CD4-positive, alpha-beta T cell treated with Interferon alpha-2 for 1 hour (primary cell): ENCODE data around the gene ST14.

Experiments used
- DNase-seq, 2 donors: peaks; one replicate each; pipeline ENCODE4 v3.0.0-alpha.2; 2020 to 2022

The ST14 gene

GRCh38 chr11:130137999-130138398 lies 21.6 kb upstream of the ST14 start:
- no peak for DNase-seq

- DNase-seq = no peak
Measured at GRCh38 chr11:130139401-130139800, 20.2 kb upstream of the ST14 start.

- DNase-seq = no peak
Measured at GRCh38 chr11:130141561-130142341, 17.8 kb upstream of the ST14 start.

DNA sequence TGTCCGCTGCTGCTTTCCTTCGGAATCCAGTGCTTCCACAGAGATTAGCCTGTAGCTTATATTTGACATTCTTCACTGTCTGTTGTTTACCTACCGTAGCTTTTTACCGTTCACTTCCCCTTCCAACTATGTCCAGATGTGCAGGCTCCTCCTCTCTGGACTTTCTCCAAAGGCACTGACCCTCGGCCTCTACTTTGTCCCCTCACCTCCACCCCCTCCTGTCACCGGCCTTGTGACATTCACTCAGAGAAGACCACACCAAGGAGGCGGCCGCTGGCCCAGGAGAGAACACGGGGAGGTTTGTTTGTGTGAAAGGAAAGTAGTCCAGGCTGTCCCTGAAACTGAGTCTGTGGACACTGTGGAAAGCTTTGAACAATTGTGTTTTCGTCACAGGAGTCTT lies 15.4 kb upstream of the ST14 start:
- DNase-seq = no peak

DNA sequence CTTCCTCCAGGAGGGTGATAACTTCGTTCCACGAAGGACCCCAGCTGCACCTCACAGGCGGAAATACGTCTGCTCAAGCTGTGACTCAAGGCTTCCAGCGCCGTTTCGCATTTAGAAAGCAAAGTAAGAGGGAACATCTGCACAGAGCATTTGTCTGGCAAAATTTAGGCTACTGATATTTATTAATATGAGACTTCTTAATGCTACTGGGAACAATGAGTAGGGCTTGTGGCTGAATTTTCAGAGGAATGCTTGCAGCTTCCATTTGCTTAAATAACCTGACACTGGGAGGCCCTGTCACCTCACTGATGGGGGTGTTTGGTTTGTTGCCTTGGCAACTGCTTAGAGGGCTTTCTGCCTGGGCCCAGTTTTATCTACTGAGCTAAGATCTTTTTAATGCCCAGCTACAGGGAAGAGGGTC lies 14.7 kb upstream of the ST14 start:
- DNase-seq = no peak

GRCh38 chr11:130145311-130145812 lies 14.2 kb upstream of the ST14 start:
- DNase-seq = no peak

DNA sequence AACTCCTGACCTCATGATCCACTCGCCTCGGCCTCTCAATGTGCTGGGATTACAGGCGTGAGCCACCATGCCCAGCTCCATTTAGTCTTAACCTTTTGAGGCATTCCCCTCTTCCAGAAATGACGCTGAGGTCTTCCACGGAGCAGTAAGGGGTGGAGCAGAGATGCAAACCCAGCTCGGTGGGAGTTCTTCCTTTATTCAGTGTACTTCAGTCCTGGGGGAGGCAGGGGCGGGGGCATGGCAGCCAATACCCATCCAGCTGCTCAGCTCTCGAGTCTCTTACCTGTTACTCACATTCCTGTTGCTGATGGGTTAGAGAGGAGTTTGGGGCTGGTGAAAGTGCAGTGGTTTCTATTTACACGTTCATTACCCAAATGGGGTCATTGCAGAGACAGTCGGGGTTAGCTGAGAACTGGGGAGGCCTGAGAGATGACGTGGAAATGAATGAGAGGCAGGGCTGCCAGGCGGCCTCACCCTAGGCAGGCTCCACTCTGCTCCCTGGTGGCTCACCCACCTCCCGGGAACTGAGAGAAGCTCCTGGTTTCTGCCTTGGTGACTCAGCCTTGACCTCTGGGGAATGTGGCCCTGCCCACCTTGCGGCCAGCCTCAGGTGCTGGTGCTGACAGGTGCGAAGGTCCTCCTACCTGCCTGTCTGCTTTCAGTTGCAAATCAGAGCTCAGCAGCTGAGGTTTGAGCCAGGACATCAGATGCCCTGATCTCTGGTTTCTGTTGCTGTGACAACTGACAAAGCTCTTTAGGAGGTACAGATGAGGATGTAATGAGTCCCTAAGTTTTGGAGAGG lies 13.4 kb upstream of the ST14 start:
- no peak for DNase-seq

DNA sequence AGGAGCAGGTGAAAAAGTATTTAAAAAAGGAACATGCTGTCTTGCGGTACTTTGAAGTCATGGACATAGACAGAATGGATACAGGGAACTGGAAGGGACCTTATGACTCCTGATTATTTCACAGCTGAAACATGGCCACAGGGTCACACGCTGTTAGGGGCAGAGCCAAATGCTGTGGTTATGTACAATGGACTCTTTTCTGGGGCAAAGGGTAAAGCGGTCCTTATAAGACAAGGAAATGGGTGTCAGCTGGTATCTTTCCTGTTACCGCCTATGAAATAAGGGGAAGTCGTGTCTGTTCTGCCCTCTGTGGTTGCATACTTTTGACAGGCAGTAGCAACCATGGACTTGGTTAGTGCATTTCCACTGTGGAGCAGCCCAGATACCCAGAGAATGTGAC lies 12.8 kb upstream of the ST14 start:
- DNase-seq = peak; percentile 50 to 51

- DNase-seq = no peak
Measured at GRCh38 chr11:130148796-130149326, 10.7 kb upstream of the ST14 start.

GRCh38 chr11:130150790-130151189 lies 8.8 kb upstream of the ST14 start:
- no peak for DNase-seq

- no peak for DNase-seq
Measured at GRCh38 chr11:130151196-130151595, 8.4 kb upstream of the ST14 start.

GRCh38 chr11:130156108-130157022 lies 3.2 kb upstream of the ST14 start:
- no peak for DNase-seq

GRCh38 chr11:130157101-130157500 lies 2.5 kb upstream of the ST14 start:
- no peak for DNase-seq

- no peak for DNase-seq
Measured at GRCh38 chr11:130157840-130158239, 1.7 kb upstream of the ST14 start.

DNA sequence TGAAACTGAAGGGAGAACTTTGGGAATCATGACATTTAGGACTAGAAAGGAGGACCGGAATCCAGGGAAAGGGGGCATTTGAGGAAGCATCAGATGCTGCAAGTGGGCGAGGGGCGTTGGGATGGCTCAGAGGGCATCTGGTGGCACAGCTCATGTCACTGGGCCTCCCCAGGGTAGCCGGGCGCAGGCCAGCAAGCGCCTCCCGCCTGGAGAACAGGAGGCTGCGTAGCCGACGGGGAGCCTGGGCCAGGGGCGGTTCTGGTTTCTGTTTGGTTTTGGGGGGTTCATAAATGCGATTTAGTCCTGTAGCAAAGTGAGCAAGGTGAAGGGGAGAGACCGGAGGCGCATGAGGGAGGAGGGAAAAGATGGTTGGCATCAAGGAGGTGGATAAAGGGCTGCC lies 443 bp upstream of the ST14 start:
- DNase-seq = no peak

DNA sequence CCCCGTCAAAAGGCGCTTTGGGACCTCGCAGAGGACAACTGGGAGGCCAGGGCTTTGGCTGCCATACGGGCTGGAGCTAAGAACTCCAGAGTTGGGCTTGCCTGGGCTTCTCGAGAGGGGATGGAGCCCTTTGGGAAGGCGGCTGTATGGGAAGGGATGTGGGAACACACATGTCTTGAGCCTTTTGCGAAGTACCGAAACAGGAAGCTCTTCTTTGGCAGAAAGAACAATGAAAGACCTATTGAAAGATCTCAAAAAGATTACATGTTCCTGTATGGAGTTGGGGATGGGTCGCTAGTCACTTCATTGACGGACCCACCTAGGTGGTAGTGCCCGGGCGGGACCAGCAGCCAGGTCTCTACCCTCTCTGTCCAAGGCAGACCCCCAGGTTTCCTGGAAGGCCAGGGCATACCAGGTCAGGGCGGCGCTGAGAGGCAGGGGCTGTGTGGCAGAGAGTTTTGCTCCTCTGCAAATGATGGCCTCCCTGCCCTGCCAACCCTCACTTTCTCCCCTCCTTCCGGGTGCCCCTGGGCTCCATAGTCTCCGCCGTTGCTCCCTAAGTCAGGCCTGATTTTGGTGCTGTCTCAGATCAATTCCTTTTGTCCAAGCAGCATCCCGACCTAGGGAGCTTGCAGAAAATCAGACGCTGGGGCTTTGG lies 1.0 kb downstream of the ST14 start:
- DNase-seq = no peak

GRCh38 chr11:130161441-130162145 lies 2.0 kb downstream of the ST14 start:
- DNase-seq = no peak

- DNase-seq = no peak
Measured at GRCh38 chr11:130162733-130163132, 3.2 kb downstream of the ST14 start.

GRCh38 chr11:130163346-130164220 lies 4.0 kb downstream of the ST14 start:
- peak in 1 of 2 donors; percentile 30 for DNase-seq

DNA sequence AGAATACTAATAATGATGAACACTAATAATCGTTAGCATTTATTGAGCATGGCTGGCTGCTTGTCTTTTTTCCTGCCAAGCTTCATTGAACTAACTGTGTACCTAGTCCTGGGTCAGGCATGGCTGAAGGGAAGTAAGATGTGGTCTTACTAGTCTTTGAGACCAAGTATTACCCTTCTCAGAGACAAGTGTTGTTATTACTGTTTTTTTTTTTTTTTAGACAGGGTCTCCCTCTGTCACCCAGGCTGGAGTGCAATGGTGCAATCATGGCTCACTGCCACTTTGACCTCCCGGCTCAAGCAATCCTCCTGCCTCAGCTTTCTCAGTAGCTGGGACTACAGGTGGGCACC lies 4.6 kb downstream of the ST14 start:
- DNase-seq = no peak
